ENCODE results near the gene SPN.

GRCh38 chr16:29641561-29641960, 21.5 kb upstream of the SPN start:
- TF ChIP-seq EZH2 (IDR thresholded peaks at IDR 0.05; ENCODE audit: insufficient read depth, poor library complexity, severe bottlenecking) (no peak), EZH2phosphoT487 (IDR thresholded peaks at IDR 0.05; ENCODE audit: insufficient read depth, low read depth) (no peak)
